ENCODE results near the gene PARD3.

PARD3 gene

DNA sequence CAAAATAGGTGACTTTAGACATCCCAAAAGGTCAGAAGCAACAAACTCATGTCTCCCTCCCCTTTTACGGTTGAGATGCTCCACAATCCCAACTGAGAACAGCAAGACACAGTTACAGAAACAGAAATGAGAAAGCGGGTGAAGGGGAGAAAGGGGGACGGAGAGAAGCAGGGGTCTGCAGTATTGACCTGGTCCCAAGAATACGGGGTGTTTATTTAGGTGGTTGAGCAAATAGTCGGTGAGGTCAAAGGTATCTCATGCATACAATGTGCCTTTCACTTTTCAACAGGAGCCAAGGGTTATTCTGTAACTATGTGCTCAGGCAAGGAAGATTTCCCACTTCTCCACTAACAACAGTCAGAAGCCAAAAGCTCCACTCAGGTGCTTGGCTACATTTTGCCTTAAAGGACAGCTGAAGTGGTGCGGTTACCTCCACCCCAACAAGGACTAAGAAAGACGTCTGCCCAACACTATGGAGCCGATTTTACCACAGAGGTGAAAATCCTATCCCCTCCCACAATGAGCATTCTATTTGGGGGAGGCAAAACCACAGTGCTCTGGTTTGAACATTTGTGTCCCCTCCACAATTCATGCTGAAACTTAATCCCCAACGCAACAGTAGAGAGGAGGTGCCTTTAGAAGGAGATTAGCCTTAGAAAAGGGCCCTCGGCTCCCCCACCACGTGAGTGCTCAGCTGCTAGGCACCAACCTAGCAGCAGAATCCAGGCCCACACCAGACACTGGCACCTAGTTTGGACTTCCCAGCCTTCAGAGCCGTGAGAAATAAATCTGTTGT lies 77.9 kb downstream of the PARD3 start:
- no peak for DNase-seq

DNA sequence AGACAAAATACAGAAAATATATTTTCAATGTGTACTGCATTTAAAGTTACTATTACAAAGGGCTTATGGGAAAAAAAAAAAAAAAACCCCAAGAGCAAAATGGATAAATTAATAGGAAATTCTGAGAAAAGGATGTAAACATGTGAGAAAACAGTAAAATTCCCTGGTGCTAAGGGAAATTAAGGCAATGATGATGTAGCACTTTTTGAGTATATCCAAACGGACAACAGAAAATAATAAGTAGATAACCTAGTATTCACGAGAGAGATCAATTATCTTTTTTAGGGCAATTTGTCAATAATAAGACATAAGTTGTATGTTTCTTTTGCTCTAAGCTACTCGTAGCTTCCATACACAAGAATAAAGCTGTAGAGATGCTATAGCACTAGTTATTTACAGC lies 80.2 kb downstream of the PARD3 start:
- DNase-seq, result no peak

DNA sequence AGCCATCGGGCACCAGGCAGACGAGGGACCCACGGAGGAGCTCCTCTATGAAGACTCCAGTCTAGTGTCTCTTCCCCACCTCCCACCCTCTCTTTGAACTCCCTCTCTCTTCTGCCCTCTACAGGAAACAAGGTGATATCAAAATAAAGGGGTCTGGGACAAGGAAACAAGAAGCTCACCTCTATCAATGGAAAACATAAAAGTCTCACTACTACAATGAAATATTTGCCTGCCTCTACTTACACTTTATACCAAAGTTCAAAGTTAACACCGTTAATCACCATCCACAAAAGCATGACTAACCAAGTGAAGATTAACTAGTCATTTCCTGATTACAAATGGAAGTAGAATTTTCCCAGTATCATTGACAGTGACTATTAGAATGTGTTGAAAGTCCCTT lies 82.2 kb downstream of the PARD3 start:
- DNase-seq, result no peak

DNA sequence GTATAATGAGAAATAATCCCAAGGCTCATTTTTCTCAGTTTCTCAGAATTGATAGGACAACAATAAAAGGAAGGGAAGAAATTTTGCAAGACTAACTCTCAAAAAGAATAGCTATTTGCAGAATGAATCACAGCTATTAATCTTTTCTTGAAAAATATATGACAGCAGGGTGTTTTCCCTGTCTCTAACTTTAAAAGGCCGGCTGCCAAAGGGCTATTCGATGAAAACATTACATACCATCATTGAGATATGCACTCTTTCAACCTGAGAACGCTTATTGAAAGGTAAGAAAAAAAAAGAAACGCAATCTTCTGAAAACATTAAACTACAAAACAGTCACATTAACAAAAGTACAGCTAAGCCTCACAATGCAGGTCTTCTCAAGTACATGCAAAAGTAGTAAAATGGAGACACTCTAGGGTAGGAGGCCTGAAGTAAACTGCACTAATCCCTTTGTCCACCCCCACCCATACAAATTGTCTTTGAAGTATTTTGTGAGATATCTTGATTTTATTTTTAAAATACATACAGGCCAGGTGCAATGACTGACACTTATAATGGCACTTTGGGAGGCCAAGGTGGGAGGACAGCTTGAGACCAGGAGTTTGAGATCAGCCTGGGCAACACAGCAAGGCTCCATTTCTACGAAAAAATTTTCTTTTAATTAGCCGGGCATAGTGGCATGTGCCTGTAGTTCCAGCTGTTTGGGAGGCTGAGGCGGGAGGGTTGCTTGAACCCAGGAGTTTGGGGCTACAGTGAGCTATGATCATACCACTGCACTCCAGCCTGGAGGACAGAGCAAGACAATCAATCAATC lies 83.0 kb downstream of the PARD3 start:
- DNase-seq, result no peak

DNA sequence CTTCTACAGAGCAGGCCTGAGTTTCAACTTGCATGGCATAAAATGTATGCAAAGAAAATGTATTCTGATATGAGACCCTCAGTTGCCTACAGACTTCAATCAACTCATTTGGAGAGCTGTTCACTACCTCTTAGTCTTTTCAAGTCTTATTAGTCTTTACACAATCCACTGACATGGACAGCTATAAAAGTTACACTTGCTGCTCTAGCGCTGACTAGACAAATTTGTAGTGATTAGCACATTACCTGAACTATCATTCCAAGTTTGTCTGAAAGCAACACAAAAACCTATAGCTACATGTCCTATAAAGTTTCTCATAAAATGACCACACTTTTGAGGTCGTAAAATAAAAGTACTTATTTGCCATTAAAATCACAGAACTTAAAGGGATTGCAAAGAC lies 83.9 kb downstream of the PARD3 start:
- no peak for DNase-seq

DNA sequence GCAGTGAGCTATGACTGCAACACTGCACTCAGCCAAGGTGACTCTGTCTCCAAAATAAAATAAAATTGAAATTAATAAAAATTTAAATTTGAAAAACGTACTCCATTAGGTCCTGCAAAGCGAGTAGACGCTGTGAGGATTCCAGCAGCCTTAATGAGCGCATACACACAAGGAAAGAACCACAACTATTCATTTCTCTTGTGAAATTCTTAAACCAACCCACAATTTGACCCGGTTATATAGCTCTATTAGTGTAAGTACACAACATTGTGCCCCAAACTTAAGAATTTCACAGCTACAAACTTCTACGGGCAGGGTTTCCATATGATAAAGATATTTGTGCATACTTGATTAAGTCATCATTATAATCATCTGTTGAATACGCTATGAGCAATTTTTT lies 84.4 kb downstream of the PARD3 start:
- DNase-seq, result no peak

DNA sequence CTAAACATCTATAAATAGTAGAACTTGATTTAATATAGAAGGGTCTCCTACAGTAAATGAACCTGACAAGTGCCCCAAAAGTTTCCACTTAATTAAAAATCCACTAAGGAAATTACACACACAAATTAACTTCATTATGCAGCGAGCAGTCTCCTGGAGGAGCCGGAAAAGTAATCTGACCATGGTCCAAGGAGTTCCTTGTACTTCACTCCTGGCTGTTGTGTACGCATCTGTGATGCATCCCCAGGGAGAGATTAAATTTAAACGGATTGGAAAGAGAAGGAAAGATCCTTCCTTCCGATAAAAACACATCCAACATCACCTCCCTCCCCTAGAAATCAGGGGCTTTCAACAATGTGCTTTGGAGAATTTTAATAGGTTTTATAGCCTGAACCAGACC lies 85.5 kb downstream of the PARD3 start:
- DNase-seq, result no peak

DNA sequence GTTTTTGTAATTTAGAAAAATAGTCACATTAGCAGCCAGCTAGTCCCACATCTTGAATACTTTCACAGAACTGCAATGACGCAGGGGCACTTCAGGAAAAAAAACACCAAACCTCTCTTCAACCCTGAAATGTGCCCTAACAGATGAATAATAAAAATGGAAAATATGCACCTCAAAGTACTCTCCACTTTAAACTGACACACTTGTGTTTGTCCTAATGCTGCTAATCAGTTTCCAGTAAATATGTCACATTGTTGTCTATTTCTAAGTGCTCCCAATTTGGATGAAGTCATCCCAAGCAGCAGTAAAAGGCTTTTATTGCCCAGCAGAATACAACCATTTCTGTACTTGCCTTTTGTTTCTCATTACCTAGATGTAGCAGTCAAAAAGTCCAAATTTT lies 86.7 kb downstream of the PARD3 start:
- no peak for DNase-seq

DNA sequence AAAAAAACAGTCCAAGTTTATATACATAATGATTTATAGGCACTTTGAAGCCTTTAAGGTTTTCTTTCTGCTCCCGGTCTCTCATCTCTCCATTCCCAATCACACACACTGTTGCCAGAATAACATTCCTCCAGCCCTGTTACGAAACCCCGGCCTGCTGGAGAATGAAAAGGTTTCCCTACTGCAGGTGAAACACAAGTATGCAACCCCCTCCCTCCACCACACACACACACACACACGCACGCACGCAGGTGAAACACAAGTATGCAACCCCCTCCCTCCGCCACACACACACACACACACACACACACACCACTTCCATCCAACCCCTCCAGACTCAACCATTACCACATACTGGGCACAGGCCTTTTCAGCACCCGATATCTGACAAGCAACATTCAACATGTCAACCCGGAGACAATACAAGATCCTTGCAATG lies 87.5 kb downstream of the PARD3 start:
- no peak for DNase-seq

DNA sequence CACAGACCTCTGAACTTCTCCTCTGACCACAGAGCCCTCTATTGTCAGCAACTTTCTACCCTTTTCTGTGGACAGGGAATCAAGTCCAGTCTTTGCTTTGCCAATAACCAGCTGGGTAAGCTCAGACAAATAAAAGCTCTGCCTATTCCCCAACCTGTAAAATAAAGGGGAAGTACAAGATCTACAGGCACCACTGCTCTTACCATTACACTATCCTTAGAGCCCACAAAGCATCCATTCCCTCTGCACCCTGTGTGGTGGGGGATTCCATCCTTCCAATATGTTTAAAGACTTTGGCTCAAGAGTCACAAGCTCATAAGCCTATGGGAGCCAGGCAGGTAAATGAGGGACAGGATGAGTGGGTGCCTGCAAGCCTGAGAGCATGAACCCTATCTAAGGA lies 88.2 kb downstream of the PARD3 start:
- DNase-seq, result no peak

DNA sequence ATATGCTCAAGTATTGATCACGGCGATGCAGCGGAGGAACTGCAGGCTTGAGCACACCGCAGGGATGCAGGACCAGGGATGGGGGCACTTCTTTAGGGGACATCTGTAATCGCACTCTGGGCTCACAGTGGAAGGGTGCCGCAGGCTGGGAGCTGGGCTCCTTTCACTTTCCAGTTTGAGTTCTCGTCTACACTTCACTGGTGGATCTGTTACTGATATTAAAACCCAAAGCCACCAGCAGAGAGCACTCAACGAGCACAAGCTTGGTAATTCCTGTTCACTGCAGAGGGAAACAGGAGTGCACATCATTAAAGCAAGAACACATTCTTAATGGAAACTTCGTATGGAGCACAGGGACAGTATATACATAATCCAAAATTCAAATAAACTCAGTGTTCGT lies 91.3 kb downstream of the PARD3 start:
- DNase-seq, result peak; percentile 21 to 36

DNA sequence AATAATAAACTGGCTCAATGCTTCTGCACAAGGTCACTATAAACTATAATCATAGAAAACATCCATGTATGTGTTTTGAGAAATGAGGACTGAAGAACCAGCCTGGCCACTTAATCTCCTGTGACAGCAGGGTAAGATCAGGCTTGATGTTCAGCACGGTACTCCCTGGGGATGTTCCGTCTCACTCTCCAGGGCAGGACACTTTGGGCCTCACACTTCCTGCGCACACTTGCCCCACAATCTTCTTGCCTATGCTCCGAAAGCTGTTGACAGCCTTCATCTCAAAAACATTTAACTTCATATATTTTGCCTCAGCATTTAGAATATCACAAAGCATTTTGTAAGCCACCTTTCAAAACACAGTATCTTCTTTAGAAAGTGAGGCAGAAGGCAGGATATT lies 92.7 kb downstream of the PARD3 start:
- no peak for DNase-seq

DNA sequence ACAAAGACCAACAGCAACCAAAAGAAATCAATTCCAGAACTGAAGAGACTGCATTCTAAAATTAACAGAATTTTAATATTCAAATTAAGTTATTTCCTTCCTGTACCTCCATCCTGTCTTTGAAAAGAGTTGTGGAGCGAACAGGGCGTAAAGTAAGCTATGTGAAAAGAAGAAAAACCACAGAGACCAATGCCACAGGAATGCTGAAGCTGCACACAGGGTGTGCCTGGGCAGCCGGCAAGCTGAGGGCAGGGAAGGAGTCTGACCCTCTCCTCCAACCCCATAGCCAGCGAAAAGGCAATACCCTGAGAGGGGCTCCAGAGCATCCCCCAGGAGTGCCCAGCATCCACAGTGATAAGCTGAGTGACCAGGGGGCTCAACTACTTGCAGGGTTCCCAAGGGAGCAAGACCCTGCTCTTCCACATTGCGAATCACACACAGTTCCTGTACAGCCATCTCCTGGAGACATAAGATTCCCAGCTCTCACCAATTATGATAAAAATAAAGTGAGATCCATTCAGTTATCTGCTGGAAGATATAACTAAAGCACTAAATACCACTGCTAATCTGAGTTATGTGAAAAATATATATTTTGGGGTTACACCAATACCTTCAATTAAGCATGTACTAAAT lies 93.8 kb downstream of the PARD3 start:
- DNase-seq, result no peak

DNA sequence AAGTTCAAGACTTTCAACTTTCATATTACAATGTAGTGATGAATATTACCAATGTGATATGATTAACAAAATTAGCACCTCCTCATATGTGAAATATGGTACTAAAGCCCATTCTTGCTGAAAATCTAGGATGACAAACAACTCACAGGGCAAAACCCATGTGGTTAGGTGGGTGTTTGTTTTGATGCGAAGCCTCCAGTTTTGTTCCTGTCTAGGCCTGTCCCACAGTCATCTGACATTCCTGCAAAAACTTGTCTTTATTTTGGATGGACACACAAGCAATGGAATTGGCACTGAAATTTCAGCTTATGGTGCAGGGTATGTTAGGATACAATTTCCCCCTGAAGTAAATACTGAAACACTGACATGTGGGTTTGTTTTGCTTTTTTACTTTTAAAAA lies 95.3 kb downstream of the PARD3 start:
- DNase-seq, result no peak

DNA sequence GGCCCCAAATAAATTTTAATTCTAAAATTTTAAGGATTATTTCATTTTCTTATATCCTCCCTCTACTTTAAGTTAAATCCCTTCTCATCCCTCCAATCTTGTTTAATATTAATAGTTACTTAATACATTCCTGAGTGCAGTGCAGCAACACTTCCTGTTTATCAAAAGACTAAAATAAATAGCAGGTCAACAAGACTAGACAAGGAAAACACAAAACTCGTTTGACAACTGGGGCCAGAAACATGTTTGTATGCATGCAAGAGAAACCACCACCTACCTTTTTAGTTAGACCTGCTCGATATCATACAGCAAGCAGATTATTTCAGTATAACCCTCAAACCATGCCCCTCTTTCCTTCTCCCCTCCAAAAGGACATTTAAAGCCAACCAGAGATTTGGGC lies 95.8 kb downstream of the PARD3 start:
- DNase-seq, result no peak

DNA sequence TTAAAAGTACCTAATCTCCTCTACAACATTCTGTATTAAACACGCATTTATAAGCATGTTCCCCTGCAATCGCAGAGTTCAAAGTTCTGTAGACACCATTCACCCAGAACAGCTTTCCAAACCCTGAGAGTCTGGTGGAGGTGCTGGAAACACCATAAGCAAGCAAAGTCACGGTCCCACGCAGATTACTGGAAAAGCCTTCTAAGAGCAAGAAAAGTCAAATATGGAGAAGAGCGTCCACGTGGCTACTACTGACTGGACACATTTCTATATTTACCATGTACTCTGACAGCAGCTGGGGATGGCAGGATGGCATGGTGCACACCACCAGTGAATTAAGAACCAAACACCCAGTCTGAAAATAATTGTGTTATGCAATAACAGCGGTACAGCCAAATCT lies 97.7 kb downstream of the PARD3 start:
- no peak for DNase-seq

DNA sequence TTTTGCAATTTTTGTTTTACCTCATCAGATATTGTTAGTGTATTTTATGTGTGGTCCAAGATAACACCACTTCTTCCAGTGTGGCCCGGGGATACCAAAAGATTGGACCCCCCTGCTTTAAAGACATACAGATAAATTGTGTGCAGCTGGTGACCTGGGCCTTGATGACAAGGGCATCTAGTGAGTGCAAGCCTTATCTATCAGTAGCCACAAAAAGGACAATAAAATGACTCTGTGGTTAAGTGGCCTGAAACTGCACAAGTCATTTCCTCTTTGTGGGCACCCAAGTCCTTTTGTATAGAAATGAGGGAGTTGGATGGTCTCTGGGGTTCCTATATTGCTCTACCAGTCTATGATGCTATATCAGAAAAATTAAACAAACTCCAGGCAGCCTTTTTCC lies 98.1 kb downstream of the PARD3 start:
- no peak for DNase-seq

DNA sequence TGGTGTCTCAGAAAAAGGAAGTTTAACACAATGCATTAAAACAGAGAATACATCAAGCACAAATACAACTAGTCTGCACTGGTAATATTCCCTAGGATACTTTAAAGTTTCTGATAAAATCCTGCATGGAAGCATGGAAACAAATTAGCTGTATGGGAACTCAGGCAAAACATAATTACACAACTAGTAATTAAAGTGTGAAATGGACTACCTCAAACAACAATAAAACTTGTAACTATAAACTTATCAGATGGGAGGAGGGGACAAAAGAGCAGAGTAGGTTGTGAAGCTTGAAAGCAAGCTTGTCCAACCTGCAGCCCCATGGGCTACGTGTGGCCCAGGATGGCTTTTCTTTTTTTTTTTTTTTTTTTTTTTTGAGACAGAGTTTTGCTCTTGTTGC lies 98.9 kb downstream of the PARD3 start:
- DNase-seq, result no peak

DNA sequence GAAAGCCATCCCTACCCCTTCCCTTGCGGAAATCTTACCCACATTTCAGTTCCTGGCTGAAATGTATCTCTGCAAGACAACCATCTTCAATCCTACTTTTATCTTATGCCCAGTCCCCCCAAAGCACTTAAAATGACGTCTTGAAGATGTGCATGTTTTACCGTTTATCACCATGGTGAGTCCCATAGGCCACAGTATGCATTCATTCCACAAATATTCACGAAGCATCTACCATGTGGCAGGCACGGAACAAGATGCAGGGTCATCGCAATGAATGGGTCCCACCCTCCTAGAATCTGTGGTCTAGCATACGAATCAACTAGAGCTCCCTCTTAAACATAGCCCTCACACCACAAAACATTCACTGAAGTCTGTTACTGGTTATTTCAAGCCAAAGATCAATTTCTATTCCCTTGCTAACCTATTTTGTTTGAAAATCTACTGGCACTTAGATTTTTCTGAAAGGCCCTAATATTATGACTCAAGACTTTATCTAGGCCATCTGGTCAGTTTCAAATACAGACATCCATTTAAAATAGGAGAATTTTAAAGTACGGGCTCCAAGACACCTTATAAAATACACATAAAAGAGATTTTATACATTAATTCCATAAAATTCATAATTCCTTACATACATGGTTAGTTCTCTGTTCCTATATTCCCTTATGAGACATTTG lies 99.4 kb downstream of the PARD3 start:
- DNase-seq, result no peak

DNA sequence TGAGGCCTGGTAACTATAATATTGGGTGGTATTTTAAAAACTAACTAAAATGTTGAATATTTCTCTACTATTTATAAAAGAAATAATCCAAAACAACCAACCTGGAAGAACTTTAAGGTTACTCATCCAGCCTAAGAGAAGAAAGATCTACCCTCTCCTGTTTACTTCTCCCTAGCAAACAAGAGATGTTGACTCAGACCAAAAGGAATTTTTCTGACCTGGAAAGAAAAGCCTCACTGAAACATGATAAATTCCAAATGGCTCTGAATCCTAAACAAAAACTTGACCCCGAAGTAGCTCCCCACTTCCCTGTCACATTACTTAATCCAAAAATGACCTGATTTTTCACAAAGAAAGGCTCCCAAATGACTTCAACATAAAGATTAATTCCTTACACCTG lies 101.2 kb downstream of the PARD3 start:
- DNase-seq, result no peak

DNA sequence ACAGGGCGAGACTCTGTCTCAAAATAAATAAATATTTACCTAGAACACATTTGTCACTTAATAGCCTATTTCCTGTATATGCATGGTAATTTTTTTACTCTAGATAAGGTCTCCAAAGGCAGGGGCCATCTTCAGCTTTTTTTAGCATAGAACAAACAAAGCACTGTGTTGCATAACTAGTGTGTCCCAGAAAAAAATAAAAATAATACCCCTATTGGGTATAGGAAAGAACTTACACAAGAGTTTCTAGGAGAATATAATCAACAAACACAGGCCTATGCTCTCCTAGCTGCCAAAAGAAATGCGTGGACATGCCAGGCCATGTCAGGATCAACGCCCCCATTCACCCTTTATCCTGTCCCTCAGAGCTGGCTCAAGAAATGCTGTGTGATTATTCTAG lies 103.6 kb downstream of the PARD3 start:
- DNase-seq, result no peak

DNA sequence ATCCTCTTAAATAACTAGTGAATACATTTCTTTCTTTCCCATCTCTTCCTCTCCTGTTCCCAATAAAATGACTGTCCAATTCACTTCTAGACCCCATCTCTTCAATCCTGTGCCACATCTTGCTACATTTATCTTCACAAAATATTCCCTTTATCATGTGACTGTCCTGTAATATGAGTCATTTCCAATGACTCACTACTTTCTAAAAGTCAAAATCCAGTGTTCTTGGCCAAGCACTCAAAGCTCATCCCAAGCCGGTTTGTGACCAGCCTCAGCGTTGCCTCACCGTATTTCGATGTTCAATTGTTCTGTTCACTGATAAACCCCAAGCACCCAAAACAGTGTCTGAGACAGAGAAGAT lies 104.7 kb downstream of the PARD3 start:
- no peak for DNase-seq

DNA sequence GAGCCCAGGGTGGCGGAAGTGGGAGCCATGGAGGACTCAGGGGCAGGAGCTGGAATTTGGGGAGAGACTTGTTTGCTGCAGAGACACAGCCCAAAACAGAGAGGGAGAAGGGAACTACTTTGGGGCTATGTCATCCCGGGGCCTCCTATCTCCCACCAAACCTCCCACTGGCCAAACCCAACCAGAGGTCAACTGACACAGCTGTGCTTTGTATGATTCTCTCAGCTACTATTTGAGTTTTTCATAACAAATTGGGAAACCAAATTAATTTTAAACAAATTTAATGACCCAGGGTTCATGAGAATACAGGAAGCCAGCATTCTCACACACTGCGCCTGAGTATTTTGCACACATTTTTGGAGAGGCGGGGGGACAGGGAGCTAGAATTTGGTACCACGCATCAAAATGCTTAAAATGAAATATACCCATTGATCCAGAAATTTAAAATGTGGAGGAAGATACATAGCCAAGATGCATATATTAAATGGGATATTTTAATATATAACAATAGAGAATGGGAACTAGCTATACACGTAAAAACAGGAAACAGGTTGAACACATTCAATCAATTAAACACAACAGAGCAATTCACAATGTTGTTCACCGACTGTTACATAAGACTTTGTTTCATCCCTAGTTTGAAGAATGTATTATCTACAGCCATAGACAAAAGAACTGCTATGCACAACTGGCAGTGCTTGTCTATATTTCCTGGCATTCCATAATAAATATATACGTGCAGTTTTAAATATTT lies 105.3 kb downstream of the PARD3 start:
- no peak for DNase-seq
